Esophagus muscularis mucosa (tissue), 4 donors: ENCODE data around the gene AGXT. TPM values are rescaled to one million over a fixed set of nuclear protein-coding genes. Genes with fewer than 3 reads are reported as not detected.

Experiments used
- DNase-seq: peaks from one replicate; pipeline ENCODE4 v3.0.0-alpha.2; 2017; ENCODE audit errors: extremely low spot score
- H3K27ac ChIP-seq, 4 donors: fragments of 200-600 bp; sonication (generic); replicated peaks in 1 of 4; 1 replicate in 3 of 4; 2 replicates in 1 of 4; pipeline ENCODE4 v1.5.1; 2016 to 2019; ENCODE audit warnings: mild to moderate bottlenecking in 1 of 4
- H3K27me3 ChIP-seq, 4 donors: fragments of 200-600 bp; sonication (generic); one replicate each; pipeline versions ENCODE4 v1.5.1 to v1.6.0; 2016 to 2019
- H3K36me3 ChIP-seq, 4 donors: fragments of 200-600 bp; sonication (generic); one replicate each; pipeline ENCODE4 v1.5.1; 2016 to 2019
- H3K4me1 ChIP-seq, 4 donors: fragments of 200-600 bp; sonication (generic); one replicate each; pipeline ENCODE4 v1.5.1; 2016 to 2019
- H3K4me3 ChIP-seq, 4 donors: fragments of 200-600 bp; sonication (generic); 1 replicate in 2 of 4; 2 replicates in 2 of 4; pipeline ENCODE4 v1.5.1; 2016 to 2019; ENCODE audit warnings: mild to moderate bottlenecking in 4 of 4, moderate library complexity in 1 of 4
- H3K9me3 ChIP-seq, 4 donors: fragments of 200-600 bp; sonication (generic); 1 replicate in 3 of 4; 2 replicates in 1 of 4; pipeline ENCODE4 v1.5.1; 2016 to 2019
- CTCF ChIP-seq, 3 experiments: fragments of 200-600 bp in 2 of 3; fragments of 450-650 bp in 1 of 3; sonication (generic) in 2 of 3; IDR thresholded peaks; one replicate each; pipeline ENCODE4 v1.5.1; 2017 to 2019; ENCODE audit warnings: antibody characterized with exemption in 3 of 3, mild to moderate bottlenecking in 2 of 3, moderate library complexity in 1 of 3
- EP300 ChIP-seq: sonication (generic); formaldehyde crosslinking; IDR thresholded peaks from one replicate; pipeline ENCODE4 v1.6.1; 2017; ENCODE audit warnings: antibody characterized with exemption
- POLR2A ChIP-seq: fragments of 450-650 bp; IDR thresholded peaks from one replicate; pipeline ENCODE4 v1.6.1; 2017; ENCODE audit warnings: antibody characterized with exemption, moderate library complexity, mild to moderate bottlenecking, low read depth
- POLR2AphosphoS5 ChIP-seq, 2 donors: sonication (generic); formaldehyde crosslinking; IDR thresholded peaks; one replicate each; pipeline ENCODE4 v1.6.1; 2017; ENCODE audit warnings: antibody characterized with exemption in 2 of 2
- WGBS: methylation state at CpG from one replicate; pipeline ENCODE4 v1.1.5; 2018; 5-methylcytosine and 5-hydroxymethylcytosine counted together
- intact Hi-C: fragments of 100-400 bp; cut with DNase I; formaldehyde crosslinking; loops from one replicate; pipeline ENCODE4 v1.15.1; 2023
- total RNA-seq, 4 donors: library from RNA; depleted of rRNA; stranded (reverse); fragments of >200 nt; gene quantifications; one replicate each; pipeline versions ENCODE4 v1.1.0 to v1.2.1, GENCODE V29; 2016

Gene AGXT
- total RNA-seq, 4 donors from 2014 or later, result not detected

- H3K36me3 ChIP-seq, result no peaks in the 10 kb centered on the region
- no peak for DNase-seq
- intact Hi-C loops, result no loop called here
- H3K9me3 ChIP-seq, result no peaks in the 10 kb centered on the region
- no peak overlapping the region for H3K27ac ChIP-seq
- 88% methylated on average over 3 of the region's 21 CpGs for WGBS
- H3K4me3 ChIP-seq, result no peak overlapping the region
- H3K27me3 ChIP-seq, result peaks cover 0 to 31% (median 0%) of the 10 kb centered on the region in 4 donors
- no peak for TF ChIP-seq CTCF (IDR thresholded peaks at IDR 0.05)
- TF ChIP-seq POLR2AphosphoS5 (IDR thresholded peaks at IDR 0.05), result no peak
- no peak for TF ChIP-seq EP300
- TF ChIP-seq POLR2A, result no peak
- no peaks in the 10 kb centered on the region for H3K4me1 ChIP-seq
These were observed 4.6 kb downstream of the AGXT start for GRCh38 chr2:240873098-240873788.

DNA sequence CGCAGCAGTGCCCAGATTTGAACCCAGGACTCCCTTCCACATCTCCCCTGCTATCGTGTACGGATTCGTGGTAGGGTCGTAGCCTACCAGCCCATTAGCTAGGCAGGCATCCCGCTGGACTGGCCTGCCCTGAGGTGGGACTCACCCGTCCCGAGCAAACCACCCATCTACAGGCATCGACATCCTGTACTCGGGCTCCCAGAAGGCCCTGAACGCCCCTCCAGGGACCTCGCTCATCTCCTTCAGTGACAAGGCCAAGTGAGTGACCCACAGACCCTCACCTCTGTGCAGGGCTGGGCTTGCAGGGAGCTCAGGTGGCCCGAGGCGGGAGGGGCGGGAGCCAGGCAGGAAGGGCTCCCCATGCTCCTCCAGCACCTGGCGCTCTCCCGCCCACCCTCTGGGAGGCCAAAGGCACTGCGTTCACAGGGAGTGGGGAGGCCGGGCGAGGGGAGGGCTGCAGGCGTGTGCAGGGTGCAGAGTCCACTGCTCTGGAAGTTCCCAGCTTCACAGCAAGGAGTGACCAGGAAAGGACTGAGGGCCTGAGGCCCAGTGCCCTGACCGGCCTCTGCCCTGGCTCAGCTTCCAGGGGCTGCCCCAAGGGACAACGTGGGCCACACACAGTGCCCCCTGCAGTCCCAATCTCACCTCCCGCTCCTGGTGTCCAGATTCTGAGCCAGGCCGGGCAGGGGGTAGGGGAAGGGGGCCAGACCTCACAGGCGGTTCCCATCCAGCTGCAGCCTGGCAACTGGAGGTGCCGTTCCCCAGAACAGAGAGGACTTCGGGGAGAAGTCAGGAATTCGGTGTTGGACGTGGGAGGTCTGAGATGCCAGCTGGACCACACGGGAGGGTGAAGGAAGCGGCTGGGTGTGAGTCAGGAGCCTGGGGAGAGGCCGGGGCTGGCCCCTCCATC, 5.4 kb downstream of the AGXT start:
- no peak overlapping the region for H3K27ac ChIP-seq
- intact Hi-C loops, result no loop called here
- 75% methylated on average over 9 of the region's 33 CpGs for WGBS
- no peak for DNase-seq
- H3K27me3 ChIP-seq, result peaks cover 0 to 24% (median 0%) of the 10 kb centered on the region in 4 donors
- H3K9me3 ChIP-seq, result no peaks in the 10 kb centered on the region
- H3K4me1 ChIP-seq, result no peaks in the 10 kb centered on the region
- H3K36me3 ChIP-seq, result no peaks in the 10 kb centered on the region
- H3K4me3 ChIP-seq, result no peak overlapping the region
- TF ChIP-seq POLR2A (no peak), CTCF (IDR thresholded peaks at IDR 0.05) (no peak), EP300 (no peak), POLR2AphosphoS5 (IDR thresholded peaks at IDR 0.05) (no peak)

DNA sequence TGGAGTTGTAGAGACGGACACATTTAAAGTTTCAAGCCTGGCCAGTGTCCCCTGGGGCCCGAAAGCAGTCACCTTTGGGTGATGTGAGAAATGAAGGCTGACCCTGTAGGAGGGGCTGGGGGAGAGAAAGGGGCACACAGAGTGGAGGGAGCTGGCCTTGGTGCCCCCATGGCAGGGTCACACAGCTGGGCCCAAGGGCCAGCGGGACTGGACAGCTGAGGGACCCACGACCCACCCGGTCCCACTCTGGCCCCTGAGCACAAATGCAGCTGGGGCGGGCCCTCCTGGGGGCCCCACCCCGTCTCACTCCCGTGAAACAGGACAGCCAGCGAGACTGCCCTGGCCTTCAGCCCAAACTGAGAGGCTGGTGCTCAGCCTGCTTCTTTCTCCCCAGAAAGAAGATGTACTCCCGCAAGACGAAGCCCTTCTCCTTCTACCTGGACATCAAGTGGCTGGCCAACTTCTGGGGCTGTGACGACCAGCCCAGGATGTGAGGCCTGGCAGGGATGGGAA, 6.1 kb downstream of the AGXT start:
- intact Hi-C loops, result no loop called here
- Histone ChIP-seq H3K27ac (no peak overlapping the region), H3K27me3 (peaks cover 0 to 17% (median 0%) of the 10 kb centered on the region in 4 donors), H3K36me3 (no peaks in the 10 kb centered on the region), H3K4me3 (no peak overlapping the region), H3K4me1 (no peaks in the 10 kb centered on the region), H3K9me3 (no peaks in the 10 kb centered on the region)
- WGBS, result 82% methylated on average over 5 of the region's 12 CpGs
- DNase-seq, result no peak
- no peak for TF ChIP-seq POLR2AphosphoS5 (IDR thresholded peaks at IDR 0.05)
- TF ChIP-seq POLR2A, result no peak
- TF ChIP-seq CTCF (IDR thresholded peaks at IDR 0.05), result no peak
- no peak for TF ChIP-seq EP300

GRCh38 chr2:240875228-240876034, 6.8 kb downstream of the AGXT start:
- WGBS, result 96% methylated on average over 7 of the region's 22 CpGs
- Histone ChIP-seq H3K27ac (no peak overlapping the region), H3K27me3 (peaks cover 0 to 11% (median 0%) of the 10 kb centered on the region in 4 donors), H3K9me3 (no peaks in the 10 kb centered on the region), H3K4me1 (no peaks in the 10 kb centered on the region), H3K4me3 (no peak overlapping the region), H3K36me3 (no peaks in the 10 kb centered on the region)
- TF ChIP-seq POLR2AphosphoS5 (IDR thresholded peaks at IDR 0.05) (no peak), EP300 (no peak), POLR2A (no peak), CTCF (IDR thresholded peaks at IDR 0.05) (no peak)
- no peak for DNase-seq
- intact Hi-C loops, result no loop called here
